GM19043 (cell line): Measurements from ENCODE around the gene PITPNB.

Experiments used
- ATAC-seq: cut with Tn5 transposase; IDR thresholded peaks from one replicate; pipeline ENCODE4 v1.9.1; 2021; ENCODE audit warnings: low read depth; ENCODE audit not compliant: unreplicated experiment

Gene PITPNB

GRCh38 chr22:27863556-27863955, 55.5 kb downstream of the PITPNB start:
- ATAC-seq: no peak

GRCh38 chr22:27863001-27863400, 56.1 kb downstream of the PITPNB start:
- ATAC-seq: no peak

GRCh38 chr22:27859336-27859735, 59.7 kb downstream of the PITPNB start:
- ATAC-seq: no peak

- no peak for ATAC-seq
Observed at GRCh38 chr22:27858626-27859025, 60.4 kb downstream of the PITPNB start.

- no peak for ATAC-seq
Observed at GRCh38 chr22:27857443-27857842, 61.6 kb downstream of the PITPNB start.

GRCh38 chr22:27856386-27856785, 62.7 kb downstream of the PITPNB start:
- no peak for ATAC-seq

- no peak for ATAC-seq
Observed at GRCh38 chr22:27853424-27853823, 65.6 kb downstream of the PITPNB start.

GRCh38 chr22:27851974-27852746, 66.9 kb downstream of the PITPNB start:
- no peak for ATAC-seq

GRCh38 chr22:27850000-27850521, 69.0 kb downstream of the PITPNB start:
- ATAC-seq: no peak

- no peak for ATAC-seq
Observed at GRCh38 chr22:27848005-27848404, 71.1 kb downstream of the PITPNB start.

- no peak for ATAC-seq
Observed at GRCh38 chr22:27846910-27847309, 72.1 kb downstream of the PITPNB start.

- no peak for ATAC-seq
Observed at GRCh38 chr22:27846248-27846757, 72.8 kb downstream of the PITPNB start.

- no peak for ATAC-seq
Observed at GRCh38 chr22:27845644-27846043, 73.4 kb downstream of the PITPNB start.

- ATAC-seq: no peak
Observed at GRCh38 chr22:27844656-27845591, 74.1 kb downstream of the PITPNB start.

GRCh38 chr22:27844256-27844655, 74.8 kb downstream of the PITPNB start:
- no peak for ATAC-seq

GRCh38 chr22:27843441-27843840, 75.6 kb downstream of the PITPNB start:
- ATAC-seq: no peak

GRCh38 chr22:27842669-27843431, 76.2 kb downstream of the PITPNB start:
- no peak for ATAC-seq

GRCh38 chr22:27842201-27842600, 76.9 kb downstream of the PITPNB start:
- no peak for ATAC-seq

GRCh38 chr22:27840436-27840835, 78.6 kb downstream of the PITPNB start:
- no peak for ATAC-seq

- ATAC-seq: no peak
Observed at GRCh38 chr22:27839057-27839660, 79.9 kb downstream of the PITPNB start.
